Measurements from ENCODE around the gene BTN3A1.

DNA sequence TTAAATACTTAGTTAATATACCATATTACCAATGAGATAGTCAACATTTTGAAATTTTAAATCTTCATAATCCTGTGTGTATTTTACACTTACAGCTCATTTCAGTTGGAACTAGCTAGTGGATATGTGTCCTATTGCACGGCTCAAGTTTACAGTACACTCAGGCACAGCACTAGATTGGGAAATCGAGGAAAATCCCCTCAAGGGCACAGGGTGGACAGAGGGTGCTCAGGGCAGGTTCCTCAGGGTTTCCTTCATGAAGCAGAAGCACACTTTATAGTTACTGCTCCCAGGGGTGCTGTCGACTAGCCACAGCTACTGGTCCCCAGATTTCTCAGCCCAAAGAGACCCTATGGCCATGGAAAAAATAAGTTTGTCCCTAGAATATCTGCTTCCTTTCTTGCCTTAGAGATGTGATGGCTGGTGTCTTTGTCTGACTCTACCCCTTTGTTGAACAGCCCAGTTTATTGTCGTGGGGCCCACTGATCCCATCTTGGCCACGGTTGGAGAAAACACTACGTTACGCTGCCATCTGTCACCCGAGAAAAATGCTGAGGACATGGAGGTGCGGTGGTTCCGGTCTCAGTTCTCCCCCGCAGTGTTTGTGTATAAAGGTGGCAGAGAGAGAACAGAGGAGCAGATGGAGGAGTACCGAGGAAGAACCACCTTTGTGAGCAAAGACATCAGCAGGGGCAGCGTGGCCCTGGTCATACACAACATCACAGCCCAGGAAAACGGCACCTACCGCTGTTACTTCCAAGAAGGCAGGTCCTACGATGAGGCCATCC is 57.1 kb downstream of the BTN3A1 start:
- TF ChIP-seq GATA2 (IDR thresholded peaks at IDR 0.05; ENCODE audit: low read depth, low read length), result no peak
- TF ChIP-seq GATA3 (IDR thresholded peaks at IDR 0.05; ENCODE audit: low read depth, low read length), result no peak
